NB4 (cell line): ENCODE measurements around the gene RGS14.

ENCODE experiments used
- MAX ChIP-seq: IDR thresholded peaks from 2 replicates; pipeline ENCODE4 v1.6.1; 2011; ENCODE audit warnings: low read depth, low read length
- MYC ChIP-seq: IDR thresholded peaks from 2 replicates; pipeline ENCODE4 v1.6.1; 2011; ENCODE audit warnings: low read depth, low read length
- POLR2A ChIP-seq: IDR thresholded peaks from 2 replicates; pipeline ENCODE4 v1.6.1; 2011; ENCODE audit warnings: mild to moderate bottlenecking; ENCODE audit not compliant: insufficient read length; ENCODE audit errors: extremely low read depth
- TF ChIP-seq, protein P1 (sequence below): IDR thresholded peaks from one replicate; pipeline ENCODE4 v1.5.1; 2012; ENCODE audit warnings: low read depth, low read length

DNA sequence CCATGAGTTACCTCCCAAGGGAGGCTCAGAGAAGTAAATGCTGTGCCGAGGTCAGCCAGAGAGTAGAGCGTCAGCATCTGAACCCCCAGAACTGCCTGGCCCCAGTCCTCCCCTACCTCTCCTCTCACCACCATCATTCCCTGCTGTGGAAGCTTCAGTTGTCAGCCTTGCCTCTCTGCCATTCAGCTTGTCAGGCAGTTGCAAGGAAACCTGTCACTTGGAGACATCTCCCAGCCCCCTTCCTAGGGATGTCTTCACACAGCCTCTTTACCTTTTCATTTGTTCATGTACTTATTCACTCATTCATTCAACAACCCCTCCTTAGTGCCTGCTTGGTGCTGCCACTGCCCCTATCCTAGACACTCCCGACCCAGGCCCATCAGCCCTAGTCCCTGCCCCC is 2.1 kb downstream of the RGS14 start:
- TF ChIP-seq, protein P1, sequence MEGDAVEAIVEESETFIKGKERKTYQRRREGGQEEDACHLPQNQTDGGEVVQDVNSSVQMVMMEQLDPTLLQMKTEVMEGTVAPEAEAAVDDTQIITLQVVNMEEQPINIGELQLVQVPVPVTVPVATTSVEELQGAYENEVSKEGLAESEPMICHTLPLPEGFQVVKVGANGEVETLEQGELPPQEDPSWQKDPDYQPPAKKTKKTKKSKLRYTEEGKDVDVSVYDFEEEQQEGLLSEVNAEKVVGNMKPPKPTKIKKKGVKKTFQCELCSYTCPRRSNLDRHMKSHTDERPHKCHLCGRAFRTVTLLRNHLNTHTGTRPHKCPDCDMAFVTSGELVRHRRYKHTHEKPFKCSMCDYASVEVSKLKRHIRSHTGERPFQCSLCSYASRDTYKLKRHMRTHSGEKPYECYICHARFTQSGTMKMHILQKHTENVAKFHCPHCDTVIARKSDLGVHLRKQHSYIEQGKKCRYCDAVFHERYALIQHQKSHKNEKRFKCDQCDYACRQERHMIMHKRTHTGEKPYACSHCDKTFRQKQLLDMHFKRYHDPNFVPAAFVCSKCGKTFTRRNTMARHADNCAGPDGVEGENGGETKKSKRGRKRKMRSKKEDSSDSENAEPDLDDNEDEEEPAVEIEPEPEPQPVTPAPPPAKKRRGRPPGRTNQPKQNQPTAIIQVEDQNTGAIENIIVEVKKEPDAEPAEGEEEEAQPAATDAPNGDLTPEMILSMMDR: no peak
- TF ChIP-seq POLR2A: no peak
- no peak for TF ChIP-seq MYC
- TF ChIP-seq MAX: no peak
